Stimulated activated CD8-positive, alpha-beta memory T cell treated with anti-CD3 and anti-CD28 coated beads, Interleukin-2, amount 100 ng/mL, for 1 hour (primary cell): ENCODE measurements around the gene PRMT7.

Experiments used
- DNase-seq, 2 donors: peaks; one replicate each; pipeline ENCODE4 v3.0.0-alpha.2; 2020; ENCODE audit warnings: low read depth in 2 of 2

PRMT7 gene

DNA sequence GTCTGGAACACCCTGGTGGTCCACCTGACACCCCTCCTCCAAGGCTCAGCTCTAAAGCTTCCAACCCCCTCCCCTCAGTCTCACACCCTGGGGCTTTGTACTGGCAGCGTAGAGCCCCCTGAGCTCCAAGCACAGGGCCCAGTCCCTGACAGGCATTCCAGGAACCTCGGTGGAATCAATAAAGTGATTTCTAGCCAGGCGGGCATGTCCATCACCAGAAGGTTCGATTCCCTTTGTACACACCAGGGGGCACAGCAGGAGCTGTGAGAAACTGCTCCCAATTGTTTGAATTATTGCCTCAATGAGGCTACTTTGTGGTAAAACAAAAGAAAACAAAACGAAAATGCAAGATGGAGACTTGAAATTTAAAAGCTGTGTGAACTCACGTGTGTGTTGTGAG, 85.7 kb downstream of the PRMT7 start:
- DNase-seq = peak; percentile 7 to 19

DNA sequence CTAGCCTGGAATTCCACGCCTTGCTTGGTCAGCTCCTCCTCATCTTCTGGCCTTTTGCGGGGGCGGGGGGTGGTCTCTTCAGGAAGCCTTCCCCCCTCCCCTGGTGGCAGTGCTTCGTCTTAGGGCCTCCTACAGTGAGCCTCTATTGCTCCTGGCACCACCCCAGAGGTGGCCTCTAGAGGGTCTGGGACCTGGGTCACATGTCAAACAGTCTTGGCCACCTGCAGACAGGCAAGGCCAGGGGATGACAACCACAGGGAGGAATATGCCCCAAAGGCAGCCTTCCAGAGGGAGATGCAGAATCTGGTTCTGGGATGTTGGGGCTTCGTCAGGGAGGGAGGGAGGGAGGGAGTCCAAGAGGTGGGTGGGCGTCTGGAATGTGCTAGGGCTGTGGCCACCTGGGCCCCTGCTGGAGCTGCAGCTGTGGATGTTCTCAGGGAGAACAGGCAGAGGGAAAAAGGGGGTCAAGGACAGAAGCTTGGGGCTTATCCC, 86.9 kb downstream of the PRMT7 start:
- no peak for DNase-seq

DNA sequence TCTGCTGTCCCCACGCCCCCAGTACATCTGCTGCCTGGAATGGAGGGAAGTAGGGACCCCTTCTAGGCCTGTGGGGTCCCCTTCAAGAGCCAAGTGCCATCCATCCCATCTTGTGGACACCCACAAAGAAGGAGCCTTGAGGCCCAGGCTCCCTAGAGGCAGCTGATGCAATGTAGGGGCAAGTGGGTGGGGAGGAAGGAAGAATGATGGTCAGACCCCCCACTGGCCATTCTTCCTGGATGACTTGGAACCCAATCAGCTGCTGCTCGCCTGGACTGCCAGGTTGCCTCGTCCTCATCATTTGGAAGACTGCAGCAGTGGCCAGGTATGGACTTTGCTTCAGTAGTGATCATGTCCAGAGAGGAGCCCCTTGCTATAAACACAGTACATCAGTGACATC, 88.6 kb downstream of the PRMT7 start:
- no peak for DNase-seq

DNA sequence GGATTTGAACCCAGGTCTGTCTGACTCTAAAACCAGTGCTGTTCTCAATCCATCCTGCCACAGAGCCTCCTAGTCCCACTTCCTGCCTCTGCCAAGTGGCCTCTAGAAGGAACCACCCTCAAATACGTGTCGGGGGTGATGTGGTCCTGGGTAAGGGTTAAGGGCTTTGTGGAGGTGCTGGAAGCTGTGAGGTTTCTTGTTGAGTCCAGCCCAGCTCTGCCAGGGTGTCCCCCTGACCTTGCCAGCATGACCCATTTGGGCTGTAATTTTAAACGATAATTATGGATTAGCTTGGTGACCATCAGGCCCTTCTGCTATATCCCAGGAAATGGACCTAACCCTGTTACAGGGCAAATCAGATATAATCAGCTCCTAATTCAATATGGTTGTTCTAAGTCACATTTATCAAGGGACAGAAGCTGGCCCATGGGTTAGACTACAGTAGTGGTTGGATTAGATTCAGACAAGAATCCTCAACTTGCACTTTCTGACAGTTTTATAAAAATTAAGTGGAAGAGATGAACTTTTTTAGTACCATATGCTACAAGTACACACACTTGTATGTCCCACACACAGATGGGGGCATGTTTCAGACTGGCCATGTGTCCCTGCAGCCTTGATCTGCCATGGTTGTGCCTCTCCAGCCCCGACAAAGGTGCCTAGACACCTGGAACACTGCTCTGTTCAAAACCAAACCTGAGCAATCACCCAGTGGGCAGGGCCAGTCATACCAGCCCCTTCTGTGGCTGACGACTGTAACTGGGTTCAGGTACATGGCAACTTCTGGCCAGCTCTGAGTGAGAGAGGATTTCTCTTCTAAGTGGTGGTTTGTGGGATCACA, 89.5 kb downstream of the PRMT7 start:
- no peak for DNase-seq

DNA sequence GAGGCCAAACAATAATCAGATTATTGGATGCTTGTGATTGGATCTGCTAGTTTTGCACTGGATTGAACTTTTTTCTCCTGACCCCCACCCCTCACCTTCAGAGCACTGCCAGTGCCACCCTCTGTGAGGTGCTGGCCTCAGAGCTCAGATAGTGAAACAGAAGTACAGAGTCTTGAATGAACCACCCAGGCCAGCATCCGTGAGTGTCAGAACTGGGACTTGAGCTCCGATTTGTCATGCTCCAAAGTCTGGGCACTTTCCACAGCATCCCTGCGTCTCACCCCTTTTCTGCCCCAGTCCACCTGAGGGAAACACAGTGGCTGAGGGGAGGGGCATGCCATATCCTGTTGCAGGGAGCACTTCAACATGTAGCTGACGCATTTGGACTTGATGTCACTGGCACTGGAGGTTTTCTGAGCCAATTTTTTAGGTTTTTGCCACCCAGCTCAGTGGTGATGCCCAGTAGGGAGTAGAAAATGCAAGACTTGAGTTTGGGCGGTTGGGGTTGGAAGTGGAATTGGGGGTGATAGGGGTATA, 90.2 kb downstream of the PRMT7 start:
- no peak for DNase-seq

DNA sequence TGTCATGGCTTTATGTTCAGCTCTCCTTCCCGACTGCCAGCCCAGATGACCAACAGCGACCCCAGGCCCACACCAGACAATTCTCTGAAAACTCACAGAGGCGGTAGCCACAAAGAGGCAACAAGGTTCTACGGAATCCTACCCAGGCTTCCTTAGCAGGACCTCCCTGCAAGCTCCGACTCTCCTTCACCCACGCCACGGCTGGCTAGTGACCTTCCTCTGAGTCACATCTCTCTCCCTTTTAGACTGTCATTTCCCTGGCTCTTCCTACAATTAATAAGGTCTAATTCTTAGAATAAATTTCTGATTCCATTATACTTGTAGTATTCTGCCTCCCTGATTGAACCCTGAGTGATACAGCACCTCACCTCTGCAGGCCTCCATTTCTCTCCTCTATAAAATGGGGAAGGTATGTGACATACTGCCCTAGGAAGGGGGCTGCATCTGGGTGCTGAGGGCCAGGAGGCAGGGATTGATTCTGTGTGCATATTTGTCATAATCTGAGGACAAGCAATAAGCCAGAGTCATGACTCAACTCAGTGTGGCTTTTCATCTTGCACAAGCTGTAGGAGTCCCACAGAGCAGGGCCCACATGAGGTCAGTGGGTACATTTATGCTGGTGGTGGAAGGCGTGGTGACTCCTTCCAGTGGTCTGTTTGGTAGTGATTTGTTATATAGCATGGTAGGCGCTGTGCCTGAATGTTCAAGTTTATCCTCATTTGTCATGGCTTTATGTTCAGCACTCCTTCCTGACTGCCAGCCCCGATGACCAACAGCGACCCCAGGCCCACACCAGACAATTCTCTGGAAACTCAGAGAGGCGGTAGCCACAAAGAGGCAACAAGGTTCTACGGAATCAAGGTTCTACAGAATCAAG, 91.3 kb downstream of the PRMT7 start:
- no peak for DNase-seq

DNA sequence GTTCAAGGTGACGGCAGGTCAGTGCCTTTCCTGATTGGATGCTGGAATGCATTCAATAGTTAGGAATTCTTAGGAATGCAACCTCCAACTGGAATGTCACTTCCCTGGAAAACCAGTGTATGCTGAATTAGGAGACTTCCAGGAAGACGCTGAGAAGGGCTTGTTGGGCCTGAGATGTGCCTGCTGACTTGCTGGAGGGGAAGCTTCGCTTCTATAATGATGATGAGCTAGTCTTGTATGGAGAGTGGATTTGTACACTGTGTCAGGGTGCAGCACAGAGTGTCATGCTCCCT, 91.9 kb downstream of the PRMT7 start:
- DNase-seq = no peak

DNA sequence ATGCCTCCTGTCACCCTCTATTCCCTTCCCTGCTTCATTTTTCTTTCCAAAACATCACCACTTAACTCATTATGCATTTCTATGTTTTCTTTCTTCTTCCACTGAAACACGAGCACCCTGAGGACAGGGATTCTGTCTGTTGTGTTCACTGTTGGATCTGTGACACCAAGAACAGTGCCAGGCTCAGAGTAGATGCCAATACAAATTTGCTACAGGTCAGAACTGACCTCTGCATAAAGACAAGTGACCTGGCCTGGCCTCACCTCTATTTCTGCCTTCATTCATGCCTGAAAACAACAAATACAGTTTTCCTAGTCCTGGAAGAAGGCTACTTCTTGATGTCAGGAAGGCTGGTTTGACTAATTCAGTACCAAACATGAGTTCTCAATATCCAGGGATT, 92.4 kb downstream of the PRMT7 start:
- DNase-seq = no peak

DNA sequence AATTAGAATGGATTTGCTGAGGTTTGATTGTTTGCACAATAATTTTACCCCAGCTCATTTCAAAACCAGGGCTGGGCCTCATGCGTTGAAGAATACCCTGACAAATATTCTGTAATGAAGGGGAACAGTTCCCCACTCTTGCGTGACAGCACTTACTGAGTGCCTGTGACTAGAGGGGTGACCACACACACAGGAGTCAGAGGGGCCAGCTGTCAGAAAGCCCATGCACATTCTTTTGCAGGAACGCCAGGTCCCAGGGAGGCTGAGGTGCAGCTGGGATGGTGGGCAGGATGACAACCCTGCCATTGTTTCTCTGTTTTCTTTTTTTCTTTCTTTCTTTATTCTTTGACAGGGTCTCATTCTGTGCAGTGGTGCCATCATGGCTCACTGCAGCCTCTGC, 92.9 kb downstream of the PRMT7 start:
- no peak for DNase-seq

DNA sequence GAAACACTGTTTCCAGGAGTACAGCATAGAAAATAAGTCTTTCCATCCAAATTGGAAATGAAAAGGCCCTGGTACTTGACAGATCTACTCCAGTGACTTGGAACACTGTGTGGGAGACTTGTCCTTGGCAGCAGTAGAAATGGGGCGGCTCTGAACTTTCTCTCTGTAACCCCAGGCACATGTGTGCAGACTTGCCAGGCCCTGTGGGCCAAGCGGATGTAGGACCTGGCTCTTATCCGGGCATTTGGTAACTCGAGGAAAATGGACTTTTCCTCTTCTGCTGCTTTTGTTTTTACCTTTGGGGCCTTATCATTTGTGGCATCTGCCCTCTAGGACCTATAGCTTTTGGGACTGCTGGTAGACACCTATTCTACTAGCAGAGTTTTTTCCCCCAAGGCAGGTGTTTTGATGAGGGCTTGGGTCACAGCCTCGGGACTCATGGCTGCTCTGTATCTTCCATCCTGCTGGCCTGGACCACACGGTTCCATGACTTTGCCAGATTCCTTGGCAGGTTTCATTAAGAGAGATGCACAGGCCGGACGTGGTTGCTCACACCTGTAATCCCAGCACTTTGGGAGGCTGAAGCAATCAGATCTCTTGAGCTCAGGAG, 94.0 kb downstream of the PRMT7 start:
- no peak for DNase-seq

DNA sequence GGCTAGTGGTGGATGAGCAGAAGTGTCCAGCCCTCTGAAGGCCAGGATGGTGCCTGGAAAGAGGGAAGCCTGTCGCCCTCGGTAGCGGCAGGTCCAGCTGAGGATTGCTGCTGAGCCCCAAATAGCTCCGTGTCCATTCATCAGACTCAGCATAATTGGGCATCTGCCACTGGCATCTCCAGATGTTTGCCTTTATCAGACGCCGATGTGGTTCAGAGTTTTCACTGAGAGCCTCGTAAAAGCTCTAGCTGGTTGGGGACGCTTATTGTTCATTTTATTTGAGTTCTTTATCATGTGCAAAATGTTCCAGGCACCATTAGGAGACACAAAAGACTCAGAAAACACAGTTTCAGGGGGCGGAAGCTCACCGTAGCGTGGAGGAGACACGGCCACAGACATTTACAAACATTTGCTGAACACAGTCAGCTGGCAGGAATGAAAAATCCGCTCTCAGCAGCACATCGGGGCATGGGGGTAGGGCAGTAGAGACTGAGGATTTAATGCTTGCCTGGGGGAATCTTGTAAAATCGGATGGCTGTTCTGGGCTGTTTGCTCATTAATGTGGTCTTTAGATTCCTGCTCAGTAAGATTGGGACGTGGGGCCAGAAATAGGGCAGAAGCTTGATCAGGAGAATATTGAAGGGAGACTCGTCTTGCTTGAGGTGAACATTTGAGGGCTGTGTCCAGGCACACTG, 95.8 kb downstream of the PRMT7 start:
- no peak for DNase-seq
